MM.1S (cell line): ENCODE results near the gene RIPPLY2.
A peak's percentile ranks its signal among the peaks of the same experiment; 100 is the strongest.

Experiments
- DNase-seq: peaks from one replicate; pipeline ENCODE4 v3.0.0-alpha.2; 2015
- H2AFZ ChIP-seq: fragments of 300-600 bp; sonication (generic); 2 replicates; pipeline ENCODE4 v1.6.0; 2016; ENCODE audit warnings: antibody characterized with exemption, low read length
- H3F3A ChIP-seq: fragments of 300-600 bp; sonication (generic); 2 replicates; pipeline ENCODE4 v1.6.1; 2016; ENCODE audit warnings: mild to moderate bottlenecking, antibody characterized with exemption, low read length, moderate library complexity, mixed read lengths; ENCODE audit not compliant: insufficient read depth
- H3K27ac ChIP-seq: fragments of 300-600 bp; sonication (generic); 2 replicates; pipeline ENCODE4 v1.5.1; 2016; ENCODE audit warnings: mild to moderate bottlenecking, low read length
- H3K27me3 ChIP-seq: fragments of 300-600 bp; sonication (generic); replicated peaks from 2 replicates; pipeline ENCODE4 v1.6.0; 2016; ENCODE audit warnings: low read length; ENCODE audit not compliant: insufficient read depth
- H3K36me3 ChIP-seq: fragments of 300-600 bp; sonication (generic); replicated peaks from 2 replicates; pipeline ENCODE4 v1.6.1; 2016; ENCODE audit warnings: mild to moderate bottlenecking, low read length, mixed read lengths; ENCODE audit not compliant: insufficient read depth
- H3K4me1 ChIP-seq: fragments of 300-600 bp; sonication (generic); 2 replicates; pipeline ENCODE4 v1.6.1; 2016; ENCODE audit warnings: low read length, mixed read lengths
- H3K4me2 ChIP-seq: fragments of 300-600 bp; sonication (generic); 2 replicates; pipeline ENCODE4 v1.6.0; 2016; ENCODE audit warnings: low read depth, low read length
- H3K4me3 ChIP-seq: fragments of 300-600 bp; sonication (generic); 2 replicates; pipeline ENCODE4 v1.5.1; 2016; ENCODE audit warnings: low read length, mixed read lengths
- H3K79me2 ChIP-seq: fragments of 300-600 bp; sonication (generic); 2 replicates; pipeline ENCODE4 v1.6.1; 2016; ENCODE audit warnings: mixed run types, low read length, mixed read lengths
- H3K9ac ChIP-seq: fragments of 300-600 bp; sonication (generic); 2 replicates; pipeline ENCODE4 v1.6.1; 2016; ENCODE audit warnings: low read length, mixed read lengths
- H3K9me2 ChIP-seq: fragments of 300-600 bp; sonication (generic); replicated peaks from 2 replicates; pipeline ENCODE4 v1.6.1; 2016; ENCODE audit warnings: mild to moderate bottlenecking, low read length, mixed read lengths; ENCODE audit not compliant: insufficient read depth
- H3K9me3 ChIP-seq: fragments of 300-600 bp; sonication (generic); replicated peaks from 2 replicates; pipeline ENCODE4 v1.6.1; 2016; ENCODE audit warnings: mild to moderate bottlenecking, low read length, mixed read lengths; ENCODE audit not compliant: insufficient read depth
- H4K20me1 ChIP-seq: fragments of 300-600 bp; sonication (generic); 2 replicates; pipeline ENCODE4 v1.6.1; 2016; ENCODE audit warnings: mild to moderate bottlenecking, low read length, moderate library complexity, mixed read lengths; ENCODE audit not compliant: insufficient read depth
- CTCF ChIP-seq: fragments of 300-600 bp; sonication (generic); IDR thresholded peaks from 2 replicates; pipeline ENCODE4 v1.5.1; 2016; ENCODE audit warnings: antibody characterized with exemption, low read length, mixed read lengths
- EZH2 ChIP-seq: fragments of 300-600 bp; sonication (generic); optimal IDR thresholded peaks from 2 replicates; pipeline ENCODE3; 2017; ENCODE audit warnings: low read depth, mild to moderate bottlenecking, antibody characterized with exemption, low read length, mixed read lengths
- EZH2phosphoT487 ChIP-seq: fragments of 300-600 bp; sonication (generic); IDR thresholded peaks from 2 replicates; pipeline ENCODE4 v1.6.1; 2018; ENCODE audit warnings: antibody characterized with exemption, low read length

The RIPPLY2 gene

GRCh38 chr6:83854766-83855165 is 1.6 kb downstream of the RIPPLY2 start:
- Histone ChIP-seq H3F3A (no peaks in the 10 kb centered on the region), H3K4me3 (no peak overlapping the region), H3K4me2 (no peak overlapping the region), H3K36me3 (no peaks in the 10 kb centered on the region), H3K9ac (no peak overlapping the region), H2AFZ (no peak overlapping the region), H3K27ac (no peak overlapping the region), H3K9me2 (no peaks in the 10 kb centered on the region), H3K4me1 (peaks cover 5% of the 10 kb centered on the region; the same call in 1 of the 2 replicates), H3K27me3 (no peaks in the 10 kb centered on the region), H3K79me2 (peaks cover 4% of the 10 kb centered on the region), H3K9me3 (no peaks in the 10 kb centered on the region), H4K20me1 (no peaks in the 10 kb centered on the region)
- no peak for DNase-seq
- TF ChIP-seq CTCF (no peak), EZH2phosphoT487 (no peak), EZH2 (no peak)

- H3K9me3 ChIP-seq: no peaks in the 10 kb centered on the region
- H3K27me3 ChIP-seq: no peaks in the 10 kb centered on the region
- H4K20me1 ChIP-seq: no peaks in the 10 kb centered on the region
- H3K27ac ChIP-seq: peak within 1 kb of the TSS; percentile 87
- peaks cover 21% of the 10 kb centered on the region for H3K4me1 ChIP-seq
- no peaks in the 10 kb centered on the region for H3K36me3 ChIP-seq
- TF ChIP-seq CTCF: peak; percentile 54
- no peak for TF ChIP-seq EZH2phosphoT487
- H3K4me2 ChIP-seq: peak within 1 kb of the TSS; percentile 95
- H3F3A ChIP-seq: peaks cover 8% of the 10 kb centered on the region; the same call in 1 of the 2 replicates
- no peaks in the 10 kb centered on the region for H3K9me2 ChIP-seq
- H2AFZ ChIP-seq: peak within 1 kb of the TSS; percentile 84
- H3K4me3 ChIP-seq: peak within 1 kb of the TSS; percentile 98
- peak within 1 kb of the TSS; percentile 70 for H3K9ac ChIP-seq
- peak; percentile 95 for DNase-seq
- peaks cover 49% of the 10 kb centered on the region for H3K79me2 ChIP-seq
These were observed 6.5 kb downstream of the RIPPLY2 start, which contains the start of gene CYB5R4 for GRCh38 chr6:83859410-83860358. TSS of gene CYB5R4 (plus strand) at chr6:83859689. CDS start at chr6:83859783, 94 bp downstream.

GRCh38 chr6:83860359-83860755 is 7.2 kb downstream of the RIPPLY2 start:
- Histone ChIP-seq H3K79me2 (peaks cover 55% of the 10 kb centered on the region), H3F3A (peaks cover 8% of the 10 kb centered on the region; the same call in 1 of the 2 replicates), H3K9me3 (no peaks in the 10 kb centered on the region), H3K27ac (peak overlapping the region; percentile 87; the same call in 1 of the 2 replicates), H3K4me3 (peak overlapping the region; percentile 98), H4K20me1 (no peaks in the 10 kb centered on the region), H3K4me1 (peaks cover 21% of the 10 kb centered on the region), H3K9me2 (no peaks in the 10 kb centered on the region), H3K9ac (peak overlapping the region; percentile 70), H3K36me3 (no peaks in the 10 kb centered on the region), H2AFZ (peak overlapping the region; percentile 84; the same call in 1 of the 2 replicates), H3K27me3 (no peaks in the 10 kb centered on the region), H3K4me2 (peak overlapping the region; percentile 81)
- no peak for TF ChIP-seq CTCF
- no peak for TF ChIP-seq EZH2
- DNase-seq: no peak
